ENCODE data around the gene GPD2. TPM values are rescaled to one million over a fixed set of nuclear protein-coding genes. Genes with fewer than 3 reads are reported as not detected.

Gene GPD2
- total RNA-seq, 6 experiments from 2014 or later, result 3.2 to 8.8 (median 4.8) TPM

DNA sequence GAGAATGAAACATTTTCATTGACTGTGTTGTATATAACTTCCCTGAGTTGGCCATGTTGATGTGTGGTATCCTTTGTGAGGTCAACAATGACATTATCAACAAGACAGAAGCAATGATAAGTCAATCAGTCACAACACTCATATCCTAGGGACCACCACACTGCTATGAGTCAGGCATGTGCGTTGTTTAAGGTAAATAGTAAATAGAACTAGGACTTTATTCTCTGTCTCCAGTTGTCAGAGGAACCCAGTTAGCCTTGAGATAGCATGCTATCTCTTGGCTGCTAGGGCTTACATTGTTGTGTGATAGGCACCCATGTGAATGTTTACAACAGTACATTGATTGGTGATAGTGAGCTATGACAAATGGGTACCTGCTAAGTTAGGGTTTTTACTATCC, 37.3 kb downstream of the GPD2 start:
- H3K27me3 ChIP-seq, result no peaks in the 10 kb centered on the region
- TF ChIP-seq, protein P1, sequence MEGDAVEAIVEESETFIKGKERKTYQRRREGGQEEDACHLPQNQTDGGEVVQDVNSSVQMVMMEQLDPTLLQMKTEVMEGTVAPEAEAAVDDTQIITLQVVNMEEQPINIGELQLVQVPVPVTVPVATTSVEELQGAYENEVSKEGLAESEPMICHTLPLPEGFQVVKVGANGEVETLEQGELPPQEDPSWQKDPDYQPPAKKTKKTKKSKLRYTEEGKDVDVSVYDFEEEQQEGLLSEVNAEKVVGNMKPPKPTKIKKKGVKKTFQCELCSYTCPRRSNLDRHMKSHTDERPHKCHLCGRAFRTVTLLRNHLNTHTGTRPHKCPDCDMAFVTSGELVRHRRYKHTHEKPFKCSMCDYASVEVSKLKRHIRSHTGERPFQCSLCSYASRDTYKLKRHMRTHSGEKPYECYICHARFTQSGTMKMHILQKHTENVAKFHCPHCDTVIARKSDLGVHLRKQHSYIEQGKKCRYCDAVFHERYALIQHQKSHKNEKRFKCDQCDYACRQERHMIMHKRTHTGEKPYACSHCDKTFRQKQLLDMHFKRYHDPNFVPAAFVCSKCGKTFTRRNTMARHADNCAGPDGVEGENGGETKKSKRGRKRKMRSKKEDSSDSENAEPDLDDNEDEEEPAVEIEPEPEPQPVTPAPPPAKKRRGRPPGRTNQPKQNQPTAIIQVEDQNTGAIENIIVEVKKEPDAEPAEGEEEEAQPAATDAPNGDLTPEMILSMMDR (IDR thresholded peaks at IDR 0.05), result no peak
- TF ChIP-seq POLR2A (IDR thresholded peaks at IDR 0.05), result no peak
- H3K36me3 ChIP-seq, result no peaks in the 10 kb centered on the region
- no peaks in the 10 kb centered on the region for H3K9me3 ChIP-seq
- no peak overlapping the region for H3K27ac ChIP-seq
- DNase-seq (no peak), ATAC-seq (no peak)
- H3K4me1 ChIP-seq, result no peaks in the 10 kb centered on the region
- intact Hi-C loops (cut with DNase I), result no loop called here
- no peak overlapping the region for H3K4me3 ChIP-seq
- 100% methylated on average over 1 of the region's 1 CpG for WGBS (ENCODE audit: insufficient coverage, low coverage, low lambda C conversion rate, missing lambda C conversion rate)

DNA sequence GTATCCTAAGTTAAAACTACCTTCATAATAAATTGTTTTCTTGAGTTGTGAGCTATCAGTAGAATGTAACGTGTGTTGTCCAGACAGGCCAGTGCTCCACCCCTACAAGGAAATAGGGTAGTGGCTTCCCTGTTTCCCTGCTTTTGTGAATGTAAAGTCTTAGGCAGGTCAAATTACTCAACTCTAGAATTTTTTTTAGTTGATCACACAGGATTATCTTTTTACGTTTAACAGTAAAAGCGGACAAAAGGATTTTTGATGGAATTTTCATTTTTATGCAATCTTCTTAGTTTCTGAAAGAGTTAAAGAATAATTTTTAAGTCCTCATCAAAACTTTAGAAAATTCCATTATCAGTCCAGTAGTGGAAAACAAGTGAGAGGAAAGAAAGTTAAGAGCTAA, 38.2 kb downstream of the GPD2 start:
- ATAC-seq (no peak), DNase-seq (no peak)
- Histone ChIP-seq H3K27me3 (no peaks in the 10 kb centered on the region), H3K36me3 (no peaks in the 10 kb centered on the region), H3K4me3 (no peak overlapping the region), H3K9me3 (no peaks in the 10 kb centered on the region), H3K27ac (no peak overlapping the region), H3K4me1 (no peaks in the 10 kb centered on the region)
- 88% methylated on average over 3 of the region's 3 CpGs for WGBS (ENCODE audit: insufficient coverage, low coverage, low lambda C conversion rate, missing lambda C conversion rate)
- TF ChIP-seq, protein P1 (IDR thresholded peaks at IDR 0.05), result no peak
- TF ChIP-seq POLR2A (IDR thresholded peaks at IDR 0.05), result no peak
- intact Hi-C loops (cut with DNase I), result no loop called here

DNA sequence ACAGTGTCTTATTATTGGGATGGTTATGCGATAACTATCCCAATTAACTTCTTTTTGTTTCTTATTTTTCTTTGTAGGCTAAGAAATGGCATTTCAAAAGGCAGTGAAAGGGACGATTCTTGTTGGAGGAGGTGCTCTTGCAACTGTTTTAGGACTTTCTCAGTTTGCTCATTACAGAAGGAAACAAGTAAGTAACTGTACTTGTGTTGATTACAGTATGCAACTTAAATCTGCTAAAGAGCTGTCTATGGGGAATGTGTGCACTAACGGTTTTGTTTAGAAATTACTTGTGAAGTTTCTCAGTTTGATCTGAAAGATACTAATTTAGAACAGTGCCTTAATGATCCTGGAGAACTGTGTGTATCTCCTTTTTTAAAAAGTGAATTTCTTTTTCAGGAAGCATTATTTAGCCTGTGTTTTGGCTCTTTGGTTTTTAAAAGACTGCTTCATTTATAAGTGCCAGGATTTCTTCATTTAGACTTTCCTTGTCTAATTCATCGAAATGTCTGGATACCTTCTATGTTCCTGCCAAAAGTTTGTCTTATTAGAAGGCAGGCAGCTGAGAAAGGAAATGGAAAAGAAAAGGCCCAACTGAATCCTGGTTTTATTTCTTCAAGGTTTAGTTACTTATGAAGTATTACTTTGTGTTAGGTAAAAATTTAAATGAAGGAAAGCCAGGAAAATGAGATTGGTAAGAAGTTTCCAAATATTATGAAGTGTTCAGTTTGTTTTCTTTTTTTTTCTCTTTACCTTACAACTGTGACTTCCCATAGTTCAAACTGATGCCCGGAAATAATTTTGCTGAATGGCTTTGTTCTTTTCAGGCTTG, 40.1 kb downstream of the GPD2 start:
- Histone ChIP-seq H3K27me3 (no peaks in the 10 kb centered on the region), H3K4me1 (no peaks in the 10 kb centered on the region), H3K36me3 (no peaks in the 10 kb centered on the region), H3K4me3 (no peak overlapping the region), H3K27ac (no peak overlapping the region), H3K9me3 (no peaks in the 10 kb centered on the region)
- DNase-seq, result no peak
- no peak for ATAC-seq
- intact Hi-C loops (cut with DNase I), result no loop called here
- TF ChIP-seq, protein P1 (IDR thresholded peaks at IDR 0.05), result no peak
- no peak for TF ChIP-seq POLR2A (IDR thresholded peaks at IDR 0.05)
- 73% methylated on average over 5 of the region's 5 CpGs for WGBS (ENCODE audit: insufficient coverage, low coverage, low lambda C conversion rate, missing lambda C conversion rate)

DNA sequence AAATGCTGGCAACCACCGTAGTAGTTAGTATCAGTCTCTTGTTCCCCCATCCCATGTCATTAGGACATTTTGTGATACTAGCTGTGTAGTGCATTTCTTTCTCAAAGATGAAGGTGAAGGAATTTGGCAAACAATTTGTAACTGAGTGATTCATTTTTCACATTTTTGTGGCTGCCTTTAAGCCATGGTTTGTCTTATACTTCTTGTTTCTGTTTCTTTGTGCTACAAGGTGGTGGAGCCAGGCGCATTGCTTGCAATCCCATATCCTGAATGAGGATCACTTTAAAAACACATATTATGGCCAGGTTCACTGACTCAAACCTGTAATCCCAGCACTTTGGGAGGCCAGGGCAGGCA, 40.6 kb downstream of the GPD2 start:
- intact Hi-C loops (cut with DNase I), result no loop called here

More for the DNA sequence above, 40.6 kb downstream of the GPD2 start:
- Histone ChIP-seq H3K9me3 (no peaks in the 10 kb centered on the region), H3K36me3 (no peaks in the 10 kb centered on the region), H3K4me3 (no peak overlapping the region), H3K27ac (no peak overlapping the region), H3K4me1 (no peaks in the 10 kb centered on the region), H3K27me3 (no peaks in the 10 kb centered on the region)
- WGBS (ENCODE audit: insufficient coverage, low coverage, low lambda C conversion rate, missing lambda C conversion rate), result 68% methylated on average over 2 of the region's 2 CpGs
- no peak for ATAC-seq
- TF ChIP-seq, protein P1 (IDR thresholded peaks at IDR 0.05), result no peak
- TF ChIP-seq POLR2A (IDR thresholded peaks at IDR 0.05), result no peak
- DNase-seq, result no peak
